ENCODE measurements around the gene TMPRSS3.

Gene TMPRSS3

DNA sequence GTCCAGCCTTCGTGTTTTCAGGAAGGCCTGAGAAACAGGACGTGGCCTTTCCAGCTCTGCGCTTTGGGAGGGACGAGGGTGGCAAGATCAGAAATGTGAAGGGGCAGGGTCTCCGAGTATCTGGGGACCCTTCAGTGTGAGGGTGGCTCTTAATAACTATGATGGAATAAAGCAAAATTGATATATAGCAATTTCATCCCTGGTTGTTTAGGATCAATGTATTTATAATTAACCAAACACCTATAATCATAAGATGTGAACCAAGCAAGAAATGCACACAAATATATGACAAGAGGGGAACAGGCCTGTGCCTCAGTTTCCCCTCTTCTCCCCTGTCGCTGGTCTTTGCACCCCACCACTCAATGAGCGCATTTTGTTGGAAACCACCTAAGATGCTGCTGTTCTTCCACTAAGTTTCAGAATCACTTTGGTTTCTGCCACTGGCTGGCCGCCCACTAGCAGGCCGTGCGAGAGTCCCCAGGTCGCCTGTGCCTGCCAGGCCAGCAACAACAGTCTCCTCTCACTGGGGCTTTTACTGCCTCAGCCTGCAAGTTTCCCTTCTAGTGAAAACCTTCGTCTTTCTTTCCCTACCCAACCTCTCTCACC lies 44.4 kb upstream of the TMPRSS3 start:
- no peak overlapping the region for H3K9ac ChIP-seq (ENCODE audit: insufficient read length, low read depth)
- no peaks in the 10 kb centered on the region; the same call in 1 of the 2 replicates for H3K9me3 ChIP-seq (ENCODE audit: insufficient read depth, low read length)
- TF ChIP-seq ZNF274 (IDR thresholded peaks at IDR 0.05; ENCODE audit: low read depth, low read length) (no peak), SUZ12 (IDR thresholded peaks at IDR 0.05; ENCODE audit: extremely low read depth, insufficient read depth, insufficient read length) (no peak), YY1 (IDR thresholded peaks at IDR 0.05; ENCODE audit: insufficient read depth, insufficient read length) (no peak)
- no peaks in the 10 kb centered on the region for H3K36me3 ChIP-seq (ENCODE audit: insufficient read depth, insufficient read length, low read length)
- DNase-seq (ENCODE audit: low read depth, low spot score), result no peak
- H3K27me3 ChIP-seq (ENCODE audit: insufficient read depth, insufficient read length), result peaks cover 8% of the 10 kb centered on the region
- H3K4me3 ChIP-seq (ENCODE audit: insufficient read length, low read depth), result no peak overlapping the region
- peaks cover 3% of the 10 kb centered on the region for H3K4me1 ChIP-seq (ENCODE audit: insufficient read depth, insufficient read length)

DNA sequence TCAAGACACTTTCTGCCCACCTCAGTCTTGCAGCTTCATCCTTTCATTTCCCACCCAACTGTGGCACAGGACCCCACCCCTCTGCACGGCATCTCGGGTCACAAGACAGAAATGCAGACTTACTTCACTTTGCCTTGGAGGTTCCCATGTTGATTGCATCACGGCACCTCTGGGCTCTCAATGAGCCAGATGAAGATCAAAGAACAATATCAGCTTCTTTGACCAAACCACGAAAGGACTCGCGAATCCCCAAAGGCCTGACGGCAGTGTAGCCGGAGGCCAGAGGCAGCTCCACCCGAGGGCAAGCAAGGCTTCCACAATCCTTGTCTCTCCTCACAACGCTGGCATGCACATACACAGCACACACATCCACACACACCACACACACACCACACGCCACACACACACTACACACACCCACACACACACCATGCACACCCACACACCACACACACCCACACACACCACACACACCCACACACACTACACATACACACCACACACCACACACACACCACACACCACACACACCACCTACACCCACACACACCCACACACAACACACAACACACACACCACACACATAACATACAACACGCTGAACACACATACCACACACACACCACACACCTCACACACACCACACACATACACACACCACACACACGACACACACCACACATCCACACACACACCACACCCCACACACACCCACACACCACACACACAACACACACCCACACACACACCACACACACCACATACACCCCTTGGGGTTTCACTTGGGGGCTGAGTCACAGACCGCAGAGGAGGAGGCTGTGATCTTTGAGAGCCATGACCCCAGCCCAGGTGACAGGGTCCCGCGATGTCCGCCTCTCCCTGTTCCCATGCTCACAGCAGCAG lies 43.7 kb upstream of the TMPRSS3 start:
- DNase-seq (ENCODE audit: low read depth, low spot score), result no peak
- Histone ChIP-seq H3K9ac (ENCODE audit: insufficient read length, low read depth) (no peak overlapping the region), H3K4me1 (ENCODE audit: insufficient read depth, insufficient read length) (peaks cover 3% of the 10 kb centered on the region), H3K36me3 (ENCODE audit: insufficient read depth, insufficient read length, low read length) (no peaks in the 10 kb centered on the region), H3K9me3 (ENCODE audit: insufficient read depth, low read length) (no peaks in the 10 kb centered on the region; the same call in 1 of the 2 replicates), H3K27me3 (ENCODE audit: insufficient read depth, insufficient read length) (peaks cover 15% of the 10 kb centered on the region), H3K4me3 (ENCODE audit: insufficient read length, low read depth) (no peak overlapping the region)
- TF ChIP-seq ZNF274 (IDR thresholded peaks at IDR 0.05; ENCODE audit: low read depth, low read length), result no peak
- no peak for TF ChIP-seq SUZ12 (IDR thresholded peaks at IDR 0.05; ENCODE audit: extremely low read depth, insufficient read depth, insufficient read length)
- no peak for TF ChIP-seq YY1 (IDR thresholded peaks at IDR 0.05; ENCODE audit: insufficient read depth, insufficient read length)

DNA sequence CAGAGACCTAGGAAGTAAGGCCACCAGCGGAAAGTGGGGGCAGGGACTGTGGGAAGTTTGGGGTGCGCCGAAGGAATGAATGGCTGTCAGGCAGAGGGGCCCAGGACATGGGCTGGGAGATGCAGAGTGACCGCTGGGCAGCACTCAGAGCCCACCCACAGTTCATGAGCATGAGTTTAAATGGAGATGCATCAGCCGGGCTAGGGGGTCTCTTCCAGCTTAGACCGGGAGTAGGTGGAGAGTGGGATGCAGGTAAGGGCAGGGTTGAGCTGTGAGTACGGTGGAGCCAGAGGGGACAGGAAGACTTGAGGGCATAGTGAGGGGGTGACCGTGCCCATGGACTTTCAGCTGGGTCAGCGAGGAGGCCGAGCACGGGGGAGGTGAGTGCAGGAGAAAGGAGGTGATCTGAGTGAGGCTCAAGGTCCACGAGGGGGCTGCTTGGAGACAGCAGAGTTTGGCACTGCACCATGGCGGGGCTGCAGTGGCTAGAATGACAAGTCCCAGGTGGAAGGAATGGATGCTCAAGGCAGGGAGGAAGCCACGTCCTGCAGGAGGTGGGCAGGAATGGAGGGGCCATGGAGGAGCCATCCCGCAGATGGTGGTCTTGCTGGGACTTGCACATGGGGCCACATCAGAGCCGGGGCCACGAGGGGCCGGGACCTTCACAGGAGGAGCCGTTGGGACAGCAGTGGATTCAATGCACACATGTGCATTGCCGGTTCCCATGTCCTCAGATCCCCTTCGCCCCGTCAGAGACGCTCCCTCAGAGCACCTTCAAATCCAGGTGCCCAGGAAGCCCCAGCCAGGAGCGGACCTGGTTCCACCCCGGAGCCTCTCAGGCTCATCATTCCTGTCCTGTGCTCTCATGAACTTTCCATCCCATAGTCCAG lies 42.7 kb upstream of the TMPRSS3 start:
- DNase-seq (ENCODE audit: low read depth, low spot score), result no peak
- H3K4me1 ChIP-seq (ENCODE audit: insufficient read depth, insufficient read length), result peaks cover 3% of the 10 kb centered on the region
- no peak overlapping the region for H3K9ac ChIP-seq (ENCODE audit: insufficient read length, low read depth)
- peaks cover 17% of the 10 kb centered on the region for H3K27me3 ChIP-seq (ENCODE audit: insufficient read depth, insufficient read length)
- TF ChIP-seq YY1 (IDR thresholded peaks at IDR 0.05; ENCODE audit: insufficient read depth, insufficient read length) (no peak), SUZ12 (IDR thresholded peaks at IDR 0.05; ENCODE audit: extremely low read depth, insufficient read depth, insufficient read length) (no peak), ZNF274 (IDR thresholded peaks at IDR 0.05; ENCODE audit: low read depth, low read length) (no peak)
- no peaks in the 10 kb centered on the region for H3K36me3 ChIP-seq (ENCODE audit: insufficient read depth, insufficient read length, low read length)
- no peaks in the 10 kb centered on the region; the same call in 1 of the 2 replicates for H3K9me3 ChIP-seq (ENCODE audit: insufficient read depth, low read length)
- H3K4me3 ChIP-seq (ENCODE audit: insufficient read length, low read depth), result no peak overlapping the region

- Histone ChIP-seq H3K4me3 (ENCODE audit: insufficient read length, low read depth) (no peak overlapping the region), H3K27me3 (ENCODE audit: insufficient read depth, insufficient read length) (peaks cover 22% of the 10 kb centered on the region), H3K36me3 (ENCODE audit: insufficient read depth, insufficient read length, low read length) (no peaks in the 10 kb centered on the region), H3K9me3 (ENCODE audit: insufficient read depth, low read length) (peaks cover 1% of the 10 kb centered on the region; the same call in 1 of the 2 replicates), H3K9ac (ENCODE audit: insufficient read length, low read depth) (no peak overlapping the region), H3K4me1 (ENCODE audit: insufficient read depth, insufficient read length) (peaks cover 3% of the 10 kb centered on the region)
- DNase-seq (ENCODE audit: low read depth, low spot score), result no peak
- TF ChIP-seq YY1 (IDR thresholded peaks at IDR 0.05; ENCODE audit: insufficient read depth, insufficient read length), result no peak
- TF ChIP-seq ZNF274 (IDR thresholded peaks at IDR 0.05; ENCODE audit: low read depth, low read length), result no peak
- no peak for TF ChIP-seq SUZ12 (IDR thresholded peaks at IDR 0.05; ENCODE audit: extremely low read depth, insufficient read depth, insufficient read length)
These were observed 41.9 kb upstream of the TMPRSS3 start for GRCh38 chr21:42437786-42438185.

- no peak overlapping the region for H3K4me3 ChIP-seq (ENCODE audit: insufficient read length, low read depth)
- no peak overlapping the region for H3K9ac ChIP-seq (ENCODE audit: insufficient read length, low read depth)
- H3K36me3 ChIP-seq (ENCODE audit: insufficient read depth, insufficient read length, low read length), result no peaks in the 10 kb centered on the region
- DNase-seq (ENCODE audit: low read depth, low spot score), result no peak
- peaks cover 3% of the 10 kb centered on the region for H3K4me1 ChIP-seq (ENCODE audit: insufficient read depth, insufficient read length)
- peaks cover 7% of the 10 kb centered on the region; the same call in 1 of the 2 replicates for H3K9me3 ChIP-seq (ENCODE audit: insufficient read depth, low read length)
- H3K27me3 ChIP-seq (ENCODE audit: insufficient read depth, insufficient read length), result peaks cover 29% of the 10 kb centered on the region
- no peak for TF ChIP-seq ZNF274 (IDR thresholded peaks at IDR 0.05; ENCODE audit: low read depth, low read length)
- TF ChIP-seq SUZ12 (IDR thresholded peaks at IDR 0.05; ENCODE audit: extremely low read depth, insufficient read depth, insufficient read length), result no peak
- TF ChIP-seq YY1 (IDR thresholded peaks at IDR 0.05; ENCODE audit: insufficient read depth, insufficient read length), result no peak
These were observed 41.1 kb upstream of the TMPRSS3 start for GRCh38 chr21:42436914-42437313.

DNA sequence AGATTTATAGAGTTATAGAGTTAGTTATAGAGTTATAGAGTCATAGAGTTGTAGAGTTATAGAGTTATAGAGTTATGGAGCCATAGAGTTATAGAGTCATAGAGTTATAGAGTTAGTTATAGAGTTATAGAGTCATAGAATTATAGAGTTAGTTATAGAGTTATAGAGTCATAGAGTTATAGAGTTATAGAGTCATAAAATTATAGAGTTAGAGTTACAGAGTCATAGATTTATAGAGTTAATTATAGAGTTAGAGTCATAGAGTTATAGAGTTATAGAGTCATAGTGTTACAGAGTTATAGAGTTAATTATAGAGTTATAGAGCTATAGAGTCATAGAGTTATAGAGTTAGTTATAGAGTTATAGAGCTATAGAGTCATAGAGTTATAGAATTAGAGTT lies 40.0 kb upstream of the TMPRSS3 start:
- H3K27me3 ChIP-seq (ENCODE audit: insufficient read depth, insufficient read length), result peaks cover 31% of the 10 kb centered on the region
- peaks cover 7% of the 10 kb centered on the region; the same call in 1 of the 2 replicates for H3K9me3 ChIP-seq (ENCODE audit: insufficient read depth, low read length)
- H3K4me1 ChIP-seq (ENCODE audit: insufficient read depth, insufficient read length), result peaks cover 3% of the 10 kb centered on the region
- TF ChIP-seq ZNF274 (IDR thresholded peaks at IDR 0.05; ENCODE audit: low read depth, low read length) (no peak), YY1 (IDR thresholded peaks at IDR 0.05; ENCODE audit: insufficient read depth, insufficient read length) (no peak), SUZ12 (IDR thresholded peaks at IDR 0.05; ENCODE audit: extremely low read depth, insufficient read depth, insufficient read length) (no peak)
- H3K4me3 ChIP-seq (ENCODE audit: insufficient read length, low read depth), result no peak overlapping the region
- no peaks in the 10 kb centered on the region for H3K36me3 ChIP-seq (ENCODE audit: insufficient read depth, insufficient read length, low read length)
- no peak overlapping the region for H3K9ac ChIP-seq (ENCODE audit: insufficient read length, low read depth)
- no peak for DNase-seq (ENCODE audit: low read depth, low spot score)

Measured in NT2/D1 (cell line).